ENCODE results near the gene PEX16.

The PEX16 gene

GRCh38 chr11:45917623-45918330 lies at the start of gene PEX16:
Gene PEX16 (minus strand): TSS chr11:45917877. CDS start chr11:45917811, 66 bp downstream.
- intact Hi-C loops (cut with DNase I): no loop called here
- DNase-seq: peak; percentile 94 to 99 (median 96)

GRCh38 chr11:45964911-45965389 lies 47.3 kb upstream of the PEX16 start:
- DNase-seq: peak in 9 of 10 donors; percentile 19 to 94 (median 66)
- intact Hi-C loops (cut with DNase I): loop anchor here (1.0 kb wide), 1 partner anchor 41 kb away; no protein-coding TSS in a partner anchor

- no peak for DNase-seq
- intact Hi-C loops (cut with DNase I): no loop called here
These were observed 44.1 kb upstream of the PEX16 start for GRCh38 chr11:45961751-45962240.

GRCh38 chr11:45960387-45961095 lies 42.9 kb upstream of the PEX16 start:
- intact Hi-C loops (cut with DNase I): no loop called here
- DNase-seq: no peak

- intact Hi-C loops (cut with DNase I): no loop called here
- DNase-seq: no peak
These were observed 42.2 kb upstream of the PEX16 start for GRCh38 chr11:45959851-45960250.

GRCh38 chr11:45949992-45950407 lies 32.3 kb upstream of the PEX16 start:
- intact Hi-C loops (cut with DNase I): no loop called here
- DNase-seq: no peak

- DNase-seq: no peak
- intact Hi-C loops (cut with DNase I): no loop called here
These were observed 30.7 kb upstream of the PEX16 start for GRCh38 chr11:45948356-45948755.

GRCh38 chr11:45947885-45948284 lies 30.2 kb upstream of the PEX16 start:
- intact Hi-C loops (cut with DNase I): no loop called here
- no peak for DNase-seq

GRCh38 chr11:45945397-45945999 lies 27.8 kb upstream of the PEX16 start:
- intact Hi-C loops (cut with DNase I): no loop called here
- DNase-seq: no peak

GRCh38 chr11:45942381-45942780 lies 24.7 kb upstream of the PEX16 start:
- no peak for DNase-seq
- intact Hi-C loops (cut with DNase I): no loop called here

GRCh38 chr11:45941285-45941684 lies 23.6 kb upstream of the PEX16 start:
- intact Hi-C loops (cut with DNase I): no loop called here
- no peak for DNase-seq

GRCh38 chr11:45939836-45940235 lies 22.2 kb upstream of the PEX16 start:
- DNase-seq: no peak
- intact Hi-C loops (cut with DNase I): no loop called here

GRCh38 chr11:45937916-45938315 lies 20.2 kb upstream of the PEX16 start:
- intact Hi-C loops (cut with DNase I): no loop called here
- no peak for DNase-seq

- no peak for DNase-seq
- intact Hi-C loops (cut with DNase I): no loop called here
These were observed 18.9 kb upstream of the PEX16 start for GRCh38 chr11:45936511-45937054.

GRCh38 chr11:45935349-45936064 lies 17.8 kb upstream of the PEX16 start:
- DNase-seq: no peak
- intact Hi-C loops (cut with DNase I): no loop called here

GRCh38 chr11:45934580-45935318 lies 17.1 kb upstream of the PEX16 start:
- peak in 1 of 10 donors; percentile 36 for DNase-seq
- intact Hi-C loops (cut with DNase I): no loop called here

GRCh38 chr11:45933846-45934579 lies 16.3 kb upstream of the PEX16 start:
- peak in 1 of 10 donors; percentile 69 for DNase-seq
- intact Hi-C loops (cut with DNase I): no loop called here

- intact Hi-C loops (cut with DNase I): no loop called here
- peak in 1 of 10 donors; percentile 81 for DNase-seq
These were observed 15.6 kb upstream of the PEX16 start for GRCh38 chr11:45933131-45933831.

Measured in posterior cingulate gyrus (tissue), 11 donors.